Body of pancreas (tissue), 4 donors: ENCODE results near the gene IGF2BP2. TPM values are rescaled to one million over a fixed set of nuclear protein-coding genes. Genes with fewer than 3 reads are reported as not detected.
"Not testable (repeated sequence)": the region's sequence is repeated elsewhere in the genome, so short reads cannot be mapped to it uniquely, and the experiment has no call there.

ENCODE experiments used
- ATAC-seq: fragments of 150-250 bp; one replicate; pipeline ENCODE4 v1.9.1; 2016
- DNase-seq, 4 donors: peaks; one replicate each; pipeline ENCODE4 v3.0.0-alpha.2; 2019
- H3K27ac ChIP-seq, 4 donors: fragments of 200-600 bp; sonication (generic); 1 replicate in 3 of 4; 2 replicates in 1 of 4; pipeline versions ENCODE4 v1.5.1 to v1.6.1; 2016 to 2019; ENCODE audit warnings: mild to moderate bottlenecking in 1 of 4, mixed read lengths in 1 of 4, moderate library complexity in 1 of 4
- H3K27me3 ChIP-seq, 2 donors: fragments of 200-600 bp; sonication (generic); one replicate each; pipeline ENCODE4 v1.6.0; 2016; ENCODE audit warnings: mild to moderate bottlenecking in 1 of 2
- H3K36me3 ChIP-seq, 2 donors: fragments of 200-600 bp; sonication (generic); replicated peaks in 1 of 2; 2 replicates each; pipeline ENCODE4 v1.5.1; 2016; ENCODE audit warnings: low read depth in 2 of 2; ENCODE audit not compliant: insufficient read depth in 1 of 2
- H3K4me1 ChIP-seq: fragments of 200-600 bp; sonication (generic); one replicate; pipeline ENCODE4 v1.6.0; 2016
- H3K4me3 ChIP-seq, 2 donors: fragments of 200-600 bp; sonication (generic); 1 replicate in 1 of 2; 2 replicates in 1 of 2; pipeline ENCODE4 v1.5.1; 2016 to 2019
- H3K9me3 ChIP-seq, 3 donors: fragments of 200-600 bp; sonication (generic); 1 replicate in 2 of 3; 2 replicates in 1 of 3; pipeline ENCODE4 v1.5.1; 2016
- POLR2A ChIP-seq, 3 donors: fragments of 450-650 bp; IDR thresholded peaks; one replicate each; pipeline ENCODE4 v1.6.1; 2016; ENCODE audit warnings: antibody characterized with exemption in 3 of 3, mild to moderate bottlenecking in 2 of 3
- WGBS, 2 donors: methylation state at CpG; one replicate each; pipeline ENCODE4 v1.1.5; 2017; 5-methylcytosine and 5-hydroxymethylcytosine counted together
- intact Hi-C: fragments of 100-400 bp; cut with DNase I; formaldehyde crosslinking; loops from one replicate; pipeline ENCODE4 v1.15.1; 2023
- total RNA-seq, 2 donors: library from RNA; depleted of rRNA; stranded (reverse); fragments of >200 nt; gene quantifications; one replicate each; pipeline ENCODE4 v1.1.0, GENCODE V29; 2016
- TF ChIP-seq, protein P1 (sequence below), 7 experiments: fragments of 450-650 bp in 4 of 7; fragments of 200-600 bp in 3 of 7; sonication (generic) in 3 of 7; IDR thresholded peaks; one replicate each; pipeline ENCODE4 v1.5.1; 2016 to 2019; ENCODE audit warnings: antibody characterized with exemption in 7 of 7

IGF2BP2 gene
- total RNA-seq, 2 donors from 2014 or later: 19.4 to 25.2 TPM

DNA sequence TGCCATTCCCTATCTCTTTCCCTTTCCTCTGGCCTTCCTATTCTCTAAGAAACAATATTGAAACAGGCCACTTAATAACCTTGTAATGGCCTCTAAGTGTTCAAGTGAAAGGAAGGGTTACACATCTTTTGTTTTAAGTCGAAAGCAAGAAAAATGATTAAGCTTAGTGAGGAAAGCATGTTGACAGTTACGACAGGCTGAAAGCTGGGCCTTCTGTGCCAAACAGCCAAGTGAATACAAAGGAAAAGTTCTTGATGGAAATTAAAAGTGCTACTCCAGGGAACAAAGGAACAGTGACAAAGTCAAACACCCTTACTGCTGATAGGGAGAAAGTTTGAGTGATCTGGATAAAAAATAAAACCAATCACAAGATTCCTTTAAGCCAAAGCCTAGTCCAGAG lies 184.5 kb downstream of the IGF2BP2 start:
- Histone ChIP-seq H3K4me3 (no peak overlapping the region), H3K36me3 (no peaks in the 10 kb centered on the region), H3K9me3 (no peaks in the 10 kb centered on the region), H3K27me3 (no peaks in the 10 kb centered on the region), H3K27ac (no peak overlapping the region), H3K4me1 (no peaks in the 10 kb centered on the region)
- WGBS, 2 donors: 72 to 84% methylated on average over 2 of the region's 2 CpGs
- DNase-seq: no peak
- intact Hi-C loops: no loop called here
- no peak for ATAC-seq
- TF ChIP-seq, protein P1, sequence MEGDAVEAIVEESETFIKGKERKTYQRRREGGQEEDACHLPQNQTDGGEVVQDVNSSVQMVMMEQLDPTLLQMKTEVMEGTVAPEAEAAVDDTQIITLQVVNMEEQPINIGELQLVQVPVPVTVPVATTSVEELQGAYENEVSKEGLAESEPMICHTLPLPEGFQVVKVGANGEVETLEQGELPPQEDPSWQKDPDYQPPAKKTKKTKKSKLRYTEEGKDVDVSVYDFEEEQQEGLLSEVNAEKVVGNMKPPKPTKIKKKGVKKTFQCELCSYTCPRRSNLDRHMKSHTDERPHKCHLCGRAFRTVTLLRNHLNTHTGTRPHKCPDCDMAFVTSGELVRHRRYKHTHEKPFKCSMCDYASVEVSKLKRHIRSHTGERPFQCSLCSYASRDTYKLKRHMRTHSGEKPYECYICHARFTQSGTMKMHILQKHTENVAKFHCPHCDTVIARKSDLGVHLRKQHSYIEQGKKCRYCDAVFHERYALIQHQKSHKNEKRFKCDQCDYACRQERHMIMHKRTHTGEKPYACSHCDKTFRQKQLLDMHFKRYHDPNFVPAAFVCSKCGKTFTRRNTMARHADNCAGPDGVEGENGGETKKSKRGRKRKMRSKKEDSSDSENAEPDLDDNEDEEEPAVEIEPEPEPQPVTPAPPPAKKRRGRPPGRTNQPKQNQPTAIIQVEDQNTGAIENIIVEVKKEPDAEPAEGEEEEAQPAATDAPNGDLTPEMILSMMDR (IDR thresholded peaks at IDR 0.05): no peak
- TF ChIP-seq POLR2A (IDR thresholded peaks at IDR 0.05): no peak

- no peak for ATAC-seq
- DNase-seq: no peak
- Histone ChIP-seq H3K36me3 (no peaks in the 10 kb centered on the region), H3K4me3 (no peak overlapping the region), H3K27me3 (no peaks in the 10 kb centered on the region), H3K4me1 (no peaks in the 10 kb centered on the region), H3K9me3 (no peaks in the 10 kb centered on the region), H3K27ac (no peak overlapping the region)
- intact Hi-C loops: no loop called here
- WGBS, 2 donors: 75 to 82% methylated on average over 7 of the region's 7 CpGs
- no peak for TF ChIP-seq POLR2A (IDR thresholded peaks at IDR 0.05)
- TF ChIP-seq, protein P1 (IDR thresholded peaks at IDR 0.05): no peak
These were observed 185.1 kb downstream of the IGF2BP2 start for GRCh38 chr3:185639632-185640206.

DNA sequence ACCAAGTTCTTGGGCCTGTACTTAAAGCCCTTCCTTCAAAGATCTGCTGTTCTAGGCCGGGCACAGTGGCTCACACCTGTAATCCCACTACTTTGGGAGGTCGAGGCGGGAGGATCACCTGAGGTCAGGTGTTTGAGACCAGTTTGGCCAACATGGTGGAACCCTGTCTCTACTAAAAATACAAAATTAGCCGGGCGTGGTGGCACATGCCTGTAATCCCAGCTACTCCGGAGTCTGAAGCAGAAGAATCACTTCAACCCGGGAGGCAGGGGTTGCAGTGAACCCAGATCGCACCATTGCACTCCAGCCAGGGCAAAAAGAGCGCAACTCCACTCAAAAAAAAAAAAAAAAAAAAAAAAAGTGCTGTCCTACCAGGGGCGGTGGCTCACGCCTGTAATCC lies 186.2 kb downstream of the IGF2BP2 start:
- H3K4me1 ChIP-seq, H3K27me3 ChIP-seq, DNase-seq, H3K27ac ChIP-seq, intact Hi-C loops, H3K4me3 ChIP-seq, ATAC-seq, H3K9me3 ChIP-seq, H3K36me3 ChIP-seq: not testable (repeated sequence)
- WGBS, 2 donors: 95 to 96% methylated on average over 9 to 11 of the region's 11 CpGs

DNA sequence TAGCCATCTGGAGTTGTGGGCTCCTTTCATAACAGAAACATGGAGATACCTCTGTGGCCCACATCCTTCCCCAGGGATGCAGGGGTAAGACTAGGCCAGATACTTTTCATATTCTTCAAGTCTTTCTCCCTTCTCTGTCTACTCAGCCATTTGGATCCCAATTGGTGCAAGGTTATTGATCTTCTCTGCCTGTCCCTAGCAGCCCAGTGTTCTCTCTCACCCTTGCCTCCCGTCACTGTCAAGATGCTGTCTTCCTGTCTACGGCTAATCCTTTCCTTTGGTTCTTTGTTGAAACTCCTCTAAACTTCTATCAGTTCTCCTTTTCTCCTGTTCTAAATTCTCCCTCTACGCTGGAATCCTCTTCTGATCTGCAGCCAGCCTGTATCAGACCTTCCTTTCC lies 187.5 kb downstream of the IGF2BP2 start:
- H3K27me3 ChIP-seq: no peaks in the 10 kb centered on the region
- intact Hi-C loops: no loop called here
- TF ChIP-seq, protein P1 (IDR thresholded peaks at IDR 0.05): no peak
- TF ChIP-seq POLR2A (IDR thresholded peaks at IDR 0.05): no peak
- no peak overlapping the region for H3K27ac ChIP-seq
- ATAC-seq: no peak
- no peak for DNase-seq
- H3K4me1 ChIP-seq: no peaks in the 10 kb centered on the region
- no peaks in the 10 kb centered on the region for H3K9me3 ChIP-seq
- WGBS, 2 donors: 80 to 86% methylated on average over 3 of the region's 3 CpGs
- no peak overlapping the region for H3K4me3 ChIP-seq
- no peaks in the 10 kb centered on the region for H3K36me3 ChIP-seq

GRCh38 chr3:185632996-185633395 lies 191.8 kb downstream of the IGF2BP2 start:
- WGBS, 2 donors: 93 to 96% methylated on average over 4 of the region's 4 CpGs
- H3K27ac ChIP-seq: no peak overlapping the region
- H3K4me1 ChIP-seq: no peaks in the 10 kb centered on the region
- TF ChIP-seq POLR2A (IDR thresholded peaks at IDR 0.05): no peak
- TF ChIP-seq, protein P1 (IDR thresholded peaks at IDR 0.05): no peak
- intact Hi-C loops: no loop called here
- no peaks in the 10 kb centered on the region for H3K27me3 ChIP-seq
- no peak for ATAC-seq
- H3K36me3 ChIP-seq: peaks cover 0 to 5% of the 10 kb centered on the region in 2 donors
- no peak overlapping the region for H3K4me3 ChIP-seq
- H3K9me3 ChIP-seq: no peaks in the 10 kb centered on the region
- no peak for DNase-seq
